ENCODE data around the gene RNPEPL1. TPM values are rescaled to one million over a fixed set of nuclear protein-coding genes. Genes with fewer than 3 reads are reported as not detected.
A peak's percentile ranks its signal among the peaks of the same experiment; 100 is the strongest.
"Not testable (repeated sequence)": the region's sequence is repeated elsewhere in the genome, so short reads cannot be mapped to it uniquely, and the experiment has no call there.

RNPEPL1 gene
- total RNA-seq, 1 experiment from 2014 or later = 25.8 TPM

DNA sequence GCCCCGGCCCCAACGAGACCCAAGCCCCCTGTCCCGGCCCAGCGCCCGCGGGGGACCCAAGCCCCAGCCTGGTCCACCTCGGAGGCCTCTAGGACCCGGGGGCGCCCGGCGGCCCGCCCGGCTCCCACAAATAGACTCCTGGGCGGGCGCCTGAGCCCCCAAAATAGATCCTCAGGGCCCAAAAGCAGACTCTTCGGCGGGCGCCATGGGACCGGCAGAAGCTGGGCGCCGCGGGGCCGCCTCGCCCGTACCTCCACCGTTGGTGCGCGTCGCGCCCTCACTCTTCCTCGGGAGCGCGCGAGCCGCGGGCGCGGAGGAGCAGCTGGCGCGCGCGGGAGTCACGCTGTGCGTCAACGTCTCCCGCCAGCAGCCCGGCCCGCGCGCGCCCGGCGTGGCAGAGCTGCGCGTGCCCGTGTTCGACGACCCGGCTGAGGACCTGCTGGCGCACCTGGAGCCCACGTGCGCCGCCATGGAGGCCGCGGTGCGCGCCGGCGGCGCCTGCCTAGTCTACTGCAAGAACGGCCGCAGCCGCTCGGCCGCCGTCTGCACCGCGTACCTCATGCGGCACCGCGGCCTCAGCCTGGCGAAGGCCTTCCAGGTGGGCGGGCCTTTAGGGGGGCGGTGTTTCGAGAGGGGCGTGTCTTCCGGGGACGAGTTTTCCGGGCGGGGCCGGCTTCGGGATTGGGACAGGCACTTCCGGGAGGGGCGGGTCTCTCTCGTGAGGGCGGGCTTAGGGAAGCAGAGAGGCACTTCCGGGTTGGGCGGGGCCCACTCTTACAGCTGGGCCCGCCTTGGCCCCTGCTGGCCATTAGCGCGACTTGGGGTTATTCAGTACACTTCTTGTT is 7.6 kb upstream of the RNPEPL1 start:
- BruUV-seq (replicated peaks) = no TSS peak
- Histone ChIP-seq H3K36me3 (ENCODE audit: low read depth, low read length) (no peaks in the 10 kb centered on the region; the same call in 1 of the 2 replicates), H3F3A (ENCODE audit: low read length, unreplicated experiment) (peaks cover 4% of the 10 kb centered on the region), H3K9me3 (ENCODE audit: low read length) (no peaks in the 10 kb centered on the region), H3K9ac (ENCODE audit: low read length) (peak overlapping the region; percentile 96), H3K27me3 (ENCODE audit: low read length) (no peaks in the 10 kb centered on the region), H2AFZ (ENCODE audit: low read length) (peak overlapping the region; percentile 71; the same call in 1 of the 2 replicates), H3K79me2 (ENCODE audit: low read length) (peaks cover 50% of the 10 kb centered on the region), H3K9me2 (replicated peaks; ENCODE audit: low read length) (no peaks in the 10 kb centered on the region), H4K20me1 (ENCODE audit: low read length) (no peaks in the 10 kb centered on the region; the same call in 1 of the 2 replicates), H3K4me3 (ENCODE audit: low read length) (peak overlapping the region; percentile 77), H3K4me2 (ENCODE audit: low read length) (peak overlapping the region; percentile 82), H3K27ac (ENCODE audit: low read length) (peak overlapping the region; percentile 91), H3K4me1 (ENCODE audit: insufficient read depth, low read length) (peaks cover 42% of the 10 kb centered on the region)
- ChIA-PET CTCF (interaction anchor here (0.7 kb wide), 1 partner anchor 47 kb away, joined by 4 read pairs; no protein-coding TSS in a partner anchor), POLR2A (ENCODE audit: unreplicated experiment) (interaction anchor here (0.5 to 1.6 kb wide), 5 partner anchors 8 to 191 kb away, joined by 3 to 10 read pairs (median 7); partner anchors contain the start of genes CAPN10 and RNPEPL1)
- TF ChIP-seq EZH2phosphoT487 (IDR thresholded peaks at IDR 0.05; ENCODE audit: borderline replicate concordance, low read length) = no peak
- peak; percentile 19; the same call in 1 of the 2 replicates for TF ChIP-seq CTCF (conservative IDR thresholded peaks at IDR 0.05; ENCODE audit: low read depth, low read length)
- no peak for TF ChIP-seq EZH2 (IDR thresholded peaks at IDR 0.05; ENCODE audit: low read length, unreplicated experiment)
- DNase-seq (peak; percentile 96), ATAC-seq (peak; percentile 75)
- intact Hi-C loops (cut with micrococcal nuclease) = loop anchor here (1.0 to 2.0 kb wide), 2 partner anchors 20 to 46 kb away; no protein-coding TSS in a partner anchor

DNA sequence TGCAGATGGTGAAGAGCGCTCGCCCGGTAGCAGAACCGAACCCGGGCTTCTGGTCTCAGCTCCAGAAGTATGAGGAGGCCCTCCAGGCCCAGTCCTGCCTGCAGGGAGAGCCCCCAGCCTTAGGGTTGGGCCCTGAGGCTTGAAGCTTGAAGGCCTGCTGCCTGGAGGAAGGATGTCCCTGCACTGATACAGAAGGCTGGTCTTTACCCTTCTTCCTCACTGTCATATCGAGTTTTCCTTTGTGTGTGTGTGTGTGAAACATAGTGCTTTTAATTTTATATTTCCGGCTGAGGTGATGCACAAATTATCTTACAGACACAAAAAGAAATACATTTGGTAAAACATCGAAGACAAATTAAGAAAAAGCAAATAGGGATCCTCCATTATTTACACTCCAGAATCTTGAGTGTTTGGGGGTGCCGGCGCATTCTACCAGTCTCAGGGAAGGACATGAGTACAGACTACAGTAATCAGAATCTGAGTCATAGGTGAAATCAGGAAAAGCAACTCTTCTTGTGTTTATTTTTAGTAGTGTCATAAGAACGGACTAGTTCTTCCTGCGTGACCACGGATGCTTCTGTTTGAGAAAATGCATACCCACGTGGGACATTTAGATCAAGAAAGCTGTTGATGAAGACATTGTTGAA is 6.8 kb upstream of the RNPEPL1 start:
- POLR2A ChIA-PET (ENCODE audit: unreplicated experiment) = interaction anchor here (0.5 to 1.6 kb wide), 4 partner anchors 19 to 192 kb away, joined by 3 to 10 read pairs (median 8); partner anchors contain the start of gene CAPN10
- H3K9ac ChIP-seq (ENCODE audit: low read length) = peak overlapping the region; percentile 96
- peaks cover 48% of the 10 kb centered on the region for H3K4me1 ChIP-seq (ENCODE audit: insufficient read depth, low read length)
- peak overlapping the region; percentile 82 for H3K4me2 ChIP-seq (ENCODE audit: low read length)
- intact Hi-C loops (cut with micrococcal nuclease) = loop anchor here (1.0 to 2.0 kb wide), 2 partner anchors 19 to 47 kb away; no protein-coding TSS in a partner anchor
- peaks cover 42% of the 10 kb centered on the region for H3K79me2 ChIP-seq (ENCODE audit: low read length)
- peak; percentile 88 for DNase-seq
- no peaks in the 10 kb centered on the region; the same call in 1 of the 2 replicates for H4K20me1 ChIP-seq (ENCODE audit: low read length)
- H3F3A ChIP-seq (ENCODE audit: low read length, unreplicated experiment) = peaks cover 4% of the 10 kb centered on the region
- 0 out of 2 replicates have a peak overlapping the region, but pooled peaks have one; percentile 13 for H2AFZ ChIP-seq (ENCODE audit: low read length)
- no peak for TF ChIP-seq CTCF (conservative IDR thresholded peaks at IDR 0.05; ENCODE audit: low read depth, low read length)
- no peak for TF ChIP-seq EZH2 (IDR thresholded peaks at IDR 0.05; ENCODE audit: low read length, unreplicated experiment)
- no peak for TF ChIP-seq EZH2phosphoT487 (IDR thresholded peaks at IDR 0.05; ENCODE audit: borderline replicate concordance, low read length)
- H3K27me3 ChIP-seq (ENCODE audit: low read length) = no peaks in the 10 kb centered on the region
- peak; percentile 9 for ATAC-seq
- H3K9me3 ChIP-seq (ENCODE audit: low read length) = no peaks in the 10 kb centered on the region
- TSS peak; percentile 88 for BruUV-seq (replicated peaks)
- peak overlapping the region; percentile 91 for H3K27ac ChIP-seq (ENCODE audit: low read length)
- H3K4me3 ChIP-seq (ENCODE audit: low read length) = peak overlapping the region; percentile 77
- CTCF ChIA-PET = interaction anchor here (0.7 kb wide), 1 partner anchor 47 kb away, joined by 4 read pairs; no protein-coding TSS in a partner anchor
- no peaks in the 10 kb centered on the region for H3K9me2 ChIP-seq (replicated peaks; ENCODE audit: low read length)
- H3K36me3 ChIP-seq (ENCODE audit: low read depth, low read length) = no peaks in the 10 kb centered on the region; the same call in 1 of the 2 replicates

DNA sequence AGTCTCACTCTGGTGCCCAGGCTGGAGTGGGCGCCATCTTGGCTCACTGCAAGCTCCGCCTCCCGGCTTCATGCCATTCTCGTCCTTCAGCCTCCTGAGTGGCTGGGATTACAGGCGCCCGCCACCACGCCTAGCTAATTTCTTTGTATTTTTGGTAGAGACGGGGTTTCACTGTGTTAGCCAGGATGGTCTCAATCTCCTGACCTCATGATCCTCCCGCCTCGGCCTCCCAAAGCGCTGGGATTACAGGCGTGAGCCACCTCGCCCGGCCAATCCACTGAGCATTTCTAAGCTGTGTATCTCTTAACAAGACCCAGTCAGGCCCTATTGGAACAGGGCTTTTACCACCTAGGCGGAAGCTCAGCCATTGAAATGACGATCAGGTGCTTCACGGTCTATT is 5.1 kb upstream of the RNPEPL1 start:
- H3K9me3 ChIP-seq (ENCODE audit: low read length); BruUV-seq (replicated peaks); H3K9ac ChIP-seq (ENCODE audit: low read length); CTCF ChIA-PET; intact Hi-C loops (cut with micrococcal nuclease); H3K9me2 ChIP-seq (replicated peaks; ENCODE audit: low read length); H4K20me1 ChIP-seq (ENCODE audit: low read length); H2AFZ ChIP-seq (ENCODE audit: low read length); H3K27ac ChIP-seq (ENCODE audit: low read length); DNase-seq; H3K27me3 ChIP-seq (ENCODE audit: low read length); H3F3A ChIP-seq (ENCODE audit: low read length, unreplicated experiment); H3K4me2 ChIP-seq (ENCODE audit: low read length); ATAC-seq; H3K4me3 ChIP-seq (ENCODE audit: low read length); H3K36me3 ChIP-seq (ENCODE audit: low read depth, low read length): not testable (repeated sequence)
- Histone ChIP-seq H3K79me2 (ENCODE audit: low read length) (peaks cover 28% of the 10 kb centered on the region), H3K4me1 (ENCODE audit: insufficient read depth, low read length) (peaks cover 62% of the 10 kb centered on the region)
- POLR2A ChIA-PET (ENCODE audit: unreplicated experiment) = interaction anchor here (0.7 kb wide), 1 partner anchor 298 kb away, joined by 4 read pairs; no protein-coding TSS in a partner anchor

All from PC-3 (cell line).